ENCODE data around the gene UNC5B.

The UNC5B gene

DNA sequence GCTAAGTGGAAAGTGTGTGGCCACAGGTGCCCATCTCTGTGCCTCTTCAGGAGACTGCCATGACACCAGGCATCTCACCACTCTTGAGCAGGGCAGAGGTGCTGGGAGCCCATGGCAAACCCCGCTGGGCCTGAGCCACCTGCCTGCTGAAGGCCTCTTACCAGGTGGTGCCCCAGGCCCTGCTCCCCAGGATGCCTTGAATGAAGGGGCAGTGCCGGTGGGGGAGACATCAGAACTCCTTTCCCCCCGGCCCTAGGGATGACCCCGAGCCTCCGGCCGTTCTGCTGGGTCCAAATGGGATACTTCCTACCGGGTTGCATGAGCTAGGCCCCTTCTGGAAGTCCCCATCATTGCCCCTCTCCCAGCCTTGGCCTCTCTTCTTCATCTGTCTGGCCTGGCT is 37.6 kb downstream of the UNC5B start:
- intact Hi-C loops (cut with DNase I), result no loop called here
- DNase-seq, result peak in 3 of 10 donors; percentile 57 to 78 (median 73)

DNA sequence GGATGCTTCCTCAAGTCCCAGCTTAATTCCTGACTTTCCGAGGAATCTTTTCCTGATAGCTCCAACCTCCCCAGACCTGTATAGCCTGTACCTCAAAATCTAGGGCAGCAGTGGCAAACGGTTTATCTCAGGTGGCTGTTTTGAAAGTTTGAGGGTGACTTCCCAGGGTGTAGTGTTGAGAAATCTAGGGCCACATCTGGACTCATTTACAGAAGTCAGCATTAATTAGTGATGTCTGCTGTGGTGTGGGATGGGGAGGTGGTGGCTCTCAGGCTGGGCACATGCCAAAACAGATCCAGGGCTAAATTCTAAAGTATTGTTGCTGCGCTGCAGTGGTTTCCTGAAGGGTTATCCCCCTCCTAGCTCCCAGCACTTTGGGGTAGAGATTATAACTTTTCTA is 38.0 kb downstream of the UNC5B start:
- intact Hi-C loops (cut with DNase I), result no loop called here
- DNase-seq, result peak in 2 of 10 donors; percentile 14 to 18

DNA sequence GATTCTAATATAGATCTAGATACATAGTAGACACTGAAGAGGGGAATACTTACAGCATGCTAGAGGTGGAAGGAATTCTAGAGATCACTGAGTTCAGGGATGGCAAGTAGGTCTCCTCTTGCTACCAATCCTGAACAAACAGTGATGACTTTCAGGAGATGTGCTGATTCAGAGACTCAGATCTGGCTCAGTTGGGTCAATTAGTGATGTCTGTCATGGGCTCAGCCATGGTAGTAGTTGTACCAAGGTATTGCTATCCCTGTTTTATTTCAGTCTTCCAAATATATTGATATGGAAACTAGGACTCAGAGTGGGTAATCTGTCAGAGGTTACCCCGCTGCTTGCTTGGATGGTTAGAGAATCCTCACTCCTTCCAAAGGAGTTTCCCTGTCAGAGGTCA is 38.5 kb downstream of the UNC5B start:
- DNase-seq, result no peak
- intact Hi-C loops (cut with DNase I), result no loop called here

DNA sequence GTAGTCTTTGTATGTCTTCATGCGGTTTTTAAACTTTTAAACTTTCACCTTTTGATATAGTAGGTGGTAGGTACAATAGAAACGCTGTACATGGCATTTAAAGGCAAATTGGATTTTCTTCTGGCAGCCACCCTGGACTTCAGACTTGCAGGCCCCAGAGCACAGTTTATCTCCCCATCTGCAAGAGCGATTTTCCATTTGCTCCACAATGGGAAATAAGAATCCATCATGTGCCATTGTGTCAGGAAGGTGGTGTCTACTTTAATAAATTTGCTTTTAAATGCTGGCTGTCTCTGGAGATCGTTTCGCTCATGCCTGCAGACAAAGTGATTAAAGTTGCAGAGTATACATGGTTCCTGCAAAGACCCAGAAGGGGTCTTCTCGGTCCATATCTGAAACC is 38.9 kb downstream of the UNC5B start:
- DNase-seq, result peak in 2 of 10 donors; percentile 2 to 4
- intact Hi-C loops (cut with DNase I), result no loop called here

DNA sequence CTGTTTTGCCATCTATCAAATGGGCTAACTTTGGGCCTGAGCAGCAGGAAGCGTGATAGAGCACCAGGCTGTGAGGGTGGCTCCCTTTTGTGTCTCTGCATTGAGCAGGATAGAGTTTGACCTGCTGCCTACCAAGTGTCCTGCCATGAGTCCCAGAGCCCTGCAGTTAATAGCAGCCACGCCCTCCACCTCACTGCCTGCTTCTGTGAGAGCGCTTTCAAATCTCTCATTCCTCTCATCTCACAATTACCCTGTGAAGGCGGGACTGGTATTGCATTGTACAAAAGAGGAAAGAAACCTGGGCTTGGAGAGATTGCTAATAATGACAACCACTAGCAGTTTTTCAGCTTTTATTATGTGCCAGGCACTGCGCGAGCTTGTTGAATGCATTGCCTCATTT is 39.9 kb downstream of the UNC5B start:
- intact Hi-C loops (cut with DNase I), result no loop called here
- DNase-seq, result peak in 3 of 10 donors; percentile 28 to 30 (median 29)

DNA sequence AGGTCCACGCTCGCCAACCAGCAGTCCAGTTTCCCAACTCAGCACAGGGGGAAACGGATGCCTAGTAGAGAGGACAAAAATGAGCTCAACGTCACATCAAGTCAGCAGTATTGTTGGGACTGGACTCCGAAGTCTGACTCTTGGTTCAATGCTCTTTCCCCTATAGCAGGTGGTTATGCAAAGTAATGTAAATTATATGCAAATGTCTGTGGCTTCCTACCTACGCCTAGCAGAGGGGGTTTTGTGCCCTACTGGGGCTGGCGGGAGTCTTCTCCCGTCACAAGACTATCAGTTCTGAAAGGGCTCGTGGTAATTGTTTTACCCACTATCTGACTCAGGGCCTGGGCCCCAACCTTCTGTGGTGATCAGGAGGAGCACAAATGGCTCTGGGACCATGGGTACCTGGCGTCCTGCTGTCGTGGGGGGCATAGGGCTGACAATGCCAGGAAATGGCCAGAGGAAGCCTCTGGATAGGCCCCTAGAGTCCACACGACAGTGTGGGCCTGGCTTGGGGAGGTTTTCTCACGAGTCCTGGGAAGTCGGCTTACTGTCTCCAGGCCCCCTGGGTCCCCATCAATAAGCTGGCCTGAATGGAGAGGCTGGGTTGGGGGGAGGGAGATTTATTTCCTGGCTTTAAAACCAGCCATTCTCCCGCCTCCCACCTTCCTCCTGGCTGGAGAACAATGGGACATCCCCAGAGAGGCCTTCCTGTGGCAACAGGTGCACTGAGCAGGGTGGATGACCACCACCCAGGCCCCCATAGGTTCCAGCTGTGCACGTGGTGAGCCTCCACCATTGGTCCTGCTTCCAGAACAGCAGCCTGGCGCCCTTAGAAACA is 41.8 kb downstream of the UNC5B start:
- intact Hi-C loops (cut with DNase I), result no loop called here
- peak in 1 of 10 donors; percentile 74 for DNase-seq

DNA sequence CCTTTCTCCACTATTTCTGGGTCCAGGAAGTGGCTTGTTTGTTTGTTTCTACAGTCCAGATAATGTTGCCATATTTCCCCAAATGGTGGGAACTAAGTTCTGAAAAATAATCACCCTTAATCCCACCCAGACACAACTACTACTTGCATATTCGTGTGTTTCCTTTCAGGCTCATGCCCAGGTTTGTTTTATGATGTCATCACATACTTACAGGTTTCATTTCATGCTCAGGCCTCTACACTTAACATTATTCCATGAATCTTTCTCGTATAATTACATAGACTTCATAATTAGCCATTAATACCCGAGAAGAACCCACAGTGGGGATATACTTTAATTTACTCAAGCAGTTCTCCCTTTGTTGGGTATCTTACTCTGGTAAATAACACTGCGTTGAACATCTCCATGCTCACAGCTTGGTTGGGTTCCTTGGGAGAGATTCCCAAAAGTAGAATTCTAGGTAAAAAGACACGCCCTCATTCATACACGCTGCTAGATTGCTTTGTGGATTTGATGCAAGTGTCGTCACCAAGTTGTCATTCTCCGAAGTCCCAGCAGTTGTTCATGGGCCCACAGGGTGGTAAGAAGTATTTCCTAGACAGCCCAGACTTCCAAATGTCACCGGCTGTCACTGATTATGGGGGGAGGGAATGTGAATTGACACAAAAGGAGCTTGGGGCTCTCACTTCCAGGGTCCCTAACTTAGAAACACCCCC is 42.6 kb downstream of the UNC5B start:
- intact Hi-C loops (cut with DNase I), result no loop called here
- no peak for DNase-seq

DNA sequence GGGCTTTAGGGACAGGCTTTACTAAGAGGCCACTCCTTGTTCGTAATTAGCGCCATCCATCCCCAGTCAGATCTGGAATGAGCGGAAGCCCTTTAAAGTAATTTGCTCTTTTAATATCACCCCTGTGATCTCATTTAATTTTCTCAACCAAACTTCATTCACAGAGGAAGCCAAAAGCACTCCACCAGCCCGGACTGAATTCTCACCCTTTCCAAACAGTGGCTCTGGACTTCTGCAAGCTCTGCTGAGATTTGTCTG is 43.1 kb downstream of the UNC5B start:
- DNase-seq, result no peak
- intact Hi-C loops (cut with DNase I), result no loop called here

DNA sequence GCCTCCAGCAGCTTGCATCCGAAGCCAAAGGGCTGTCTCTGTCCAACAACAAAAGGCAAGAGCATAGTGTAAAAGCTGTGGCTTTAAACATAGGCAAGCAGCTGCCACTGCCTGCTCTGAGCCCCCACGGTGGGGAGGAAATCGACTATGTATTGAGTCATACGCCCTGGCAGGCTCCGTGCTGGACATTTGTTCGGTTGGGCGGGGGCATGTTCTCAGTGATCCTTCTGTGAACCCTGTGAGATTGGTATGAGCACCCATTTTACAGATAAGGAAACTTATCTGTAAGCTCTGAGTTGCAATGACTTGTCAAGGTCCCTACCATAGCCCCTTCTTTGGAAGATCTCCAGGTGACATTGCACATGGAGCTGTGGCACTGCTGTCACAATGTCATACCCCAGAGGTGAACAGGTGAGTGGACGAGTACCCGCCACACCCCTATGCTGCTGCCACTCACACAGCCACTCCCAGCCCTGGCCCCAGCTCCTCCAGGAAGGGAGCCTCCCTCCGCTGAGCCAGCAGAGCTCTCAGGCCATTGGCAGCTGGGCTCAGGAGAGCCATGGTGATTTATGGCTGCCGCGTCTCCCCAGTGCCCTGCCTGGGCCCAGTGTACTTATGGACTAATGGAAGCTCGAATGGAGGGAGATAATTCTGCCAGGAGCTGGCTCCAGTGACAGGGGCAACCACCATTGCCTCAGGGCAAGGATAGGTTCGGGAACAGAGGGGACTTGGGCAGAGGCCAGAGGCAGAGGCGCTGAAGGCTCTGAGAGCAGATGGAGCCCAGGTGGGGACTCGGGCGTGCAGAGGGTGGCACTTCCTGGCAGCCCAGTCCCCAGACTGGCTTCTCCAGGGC is 43.7 kb downstream of the UNC5B start:
- DNase-seq, result peak in 2 of 10 donors; percentile 40 to 91
- intact Hi-C loops (cut with DNase I), result no loop called here

DNA sequence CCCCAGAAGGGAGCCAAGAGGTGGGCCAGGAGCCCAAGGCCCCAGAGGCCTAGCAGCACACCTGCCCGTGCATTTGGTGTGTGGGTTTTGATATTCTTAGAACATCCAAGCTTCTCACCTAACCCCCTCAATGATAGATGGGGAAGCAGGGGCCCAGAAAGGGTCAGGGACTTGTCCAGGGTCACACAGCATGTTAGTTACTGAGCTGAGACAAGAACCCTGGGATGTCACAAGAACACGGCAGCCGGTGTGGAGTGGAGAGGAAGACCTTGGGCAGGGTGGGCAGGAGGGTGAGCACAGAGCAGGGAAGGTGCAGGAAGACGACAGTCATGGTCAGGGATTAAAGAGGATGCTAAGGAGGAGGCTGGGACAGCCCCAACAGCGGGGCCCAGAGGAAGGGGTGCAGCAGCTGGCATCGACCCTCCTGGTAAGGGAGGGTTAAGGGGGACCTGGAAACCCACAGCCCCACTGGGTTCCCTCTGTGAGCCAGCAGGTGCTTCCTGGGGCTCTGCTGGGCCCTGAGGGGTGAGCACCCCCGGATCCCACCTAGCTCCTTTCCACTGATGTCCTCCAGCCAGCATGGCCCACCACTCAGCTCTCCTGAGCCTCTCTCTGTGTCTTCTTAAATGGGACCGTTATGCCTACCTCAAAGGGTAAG is 44.4 kb downstream of the UNC5B start:
- DNase-seq, result peak in 1 of 10 donors; percentile 56
- intact Hi-C loops (cut with DNase I), result no loop called here

DNA sequence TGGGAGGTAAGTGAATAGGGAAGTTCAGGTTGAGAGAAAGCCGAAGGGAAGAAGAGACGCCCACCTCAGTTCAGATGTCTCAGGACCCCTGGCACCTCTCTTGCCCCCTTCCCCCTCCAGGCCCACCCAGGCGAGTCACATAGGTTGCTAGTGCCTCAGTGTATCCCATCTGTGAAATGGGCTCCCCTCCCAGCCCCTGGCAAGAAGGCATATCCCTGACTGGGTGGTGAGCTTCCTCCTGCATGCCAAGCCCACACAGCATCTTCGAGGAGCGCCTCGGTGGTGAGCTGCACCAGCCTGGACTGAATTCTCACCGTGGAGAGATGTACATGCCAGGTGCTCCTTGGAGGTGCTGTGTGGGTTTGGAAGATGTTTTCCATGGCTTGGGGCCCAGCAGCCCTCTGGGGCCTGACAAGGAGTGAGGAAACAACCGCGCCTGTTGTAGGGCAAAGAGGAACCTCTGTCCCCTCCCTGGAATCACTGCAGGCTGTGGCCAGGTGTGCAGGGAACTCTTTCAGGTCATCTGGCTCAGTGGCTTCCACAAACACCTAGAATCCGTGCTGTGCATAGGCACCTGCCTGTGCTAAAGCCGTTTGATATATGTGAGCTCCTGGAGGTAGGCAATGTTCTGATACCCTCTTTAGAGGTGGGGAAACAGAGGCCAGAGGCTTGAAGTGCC is 45.1 kb downstream of the UNC5B start:
- intact Hi-C loops (cut with DNase I), result no loop called here
- DNase-seq, result peak in 1 of 10 donors; percentile 67

DNA sequence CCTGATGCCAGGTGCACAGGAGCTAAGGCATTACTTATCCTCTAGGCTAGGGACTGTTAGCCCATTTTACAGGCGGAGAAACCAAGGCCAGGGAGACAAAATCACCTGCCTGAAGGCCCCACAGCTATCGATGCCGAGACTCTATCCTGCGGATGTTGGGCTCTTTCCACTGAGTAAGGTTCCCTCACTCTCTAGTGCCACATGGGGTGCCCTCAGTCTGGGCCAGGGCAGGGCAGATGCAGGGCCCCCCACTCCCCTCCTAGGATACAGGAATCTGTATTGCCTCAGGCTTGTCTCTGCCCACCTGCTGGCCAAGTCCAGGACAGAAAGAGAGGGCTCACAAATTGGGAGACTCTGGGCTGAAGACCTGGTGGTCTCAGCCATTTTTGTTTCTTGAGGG is 45.7 kb downstream of the UNC5B start:
- no peak for DNase-seq

DNA sequence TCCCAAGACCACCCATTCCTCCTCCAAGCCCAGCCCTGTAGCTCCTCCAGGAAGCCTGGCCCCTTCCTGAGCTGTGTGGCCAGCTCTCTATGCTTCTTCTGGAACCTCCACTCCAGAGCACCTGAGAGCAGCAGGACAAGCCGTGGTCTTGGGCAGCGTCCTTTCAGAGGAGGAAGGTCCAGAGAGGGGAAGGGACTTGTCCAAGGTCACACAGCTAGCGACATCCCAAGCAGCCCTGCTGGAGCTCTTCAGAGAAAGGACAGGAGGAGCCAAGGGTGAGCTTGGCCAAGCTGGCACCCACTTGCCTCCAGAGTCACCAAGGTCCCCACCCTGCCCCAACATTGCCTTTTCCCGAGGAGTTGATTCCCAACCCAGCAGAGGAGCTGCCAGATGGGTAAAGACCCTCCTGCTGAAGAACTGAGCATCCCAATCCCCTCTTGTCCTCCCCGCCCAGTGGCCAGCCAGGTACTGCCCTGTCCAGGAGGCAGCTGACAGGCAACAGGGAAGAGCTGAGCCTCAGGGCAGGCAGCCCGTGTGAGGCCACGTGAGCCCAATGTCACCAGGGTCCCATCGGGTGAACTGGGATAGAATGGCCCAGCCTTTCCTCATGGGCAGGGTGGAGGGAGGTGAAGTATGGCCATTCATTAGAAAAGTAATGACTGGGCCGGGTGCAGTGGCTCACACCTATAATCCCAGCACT is 46.2 kb downstream of the UNC5B start:
- DNase-seq, result peak in 1 of 10 donors; percentile 77
- intact Hi-C loops (cut with DNase I), result no loop called here

More for the DNA sequence above, 45.7 kb downstream of the UNC5B start:
- intact Hi-C loops (cut with DNase I), result no loop called here

DNA sequence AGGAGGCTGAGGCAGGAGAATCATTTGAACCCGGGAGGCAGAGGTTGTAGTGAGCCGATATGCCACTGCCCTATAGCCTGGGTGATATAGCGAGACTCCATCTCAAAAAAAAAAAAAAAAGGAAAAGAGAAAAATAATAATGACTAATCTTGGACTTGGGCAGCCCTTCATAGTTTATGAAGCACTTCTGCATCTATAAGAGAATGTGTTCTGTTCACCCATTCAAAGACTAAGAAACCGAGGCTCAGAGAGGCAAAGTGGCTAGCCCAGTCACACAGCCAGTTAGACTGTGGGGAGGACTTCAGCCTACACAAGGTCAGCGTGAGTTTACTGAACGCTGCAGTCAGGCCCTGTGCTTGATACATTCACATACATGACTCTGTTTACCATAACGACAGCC is 46.9 kb downstream of the UNC5B start:
- no peak for DNase-seq
- intact Hi-C loops (cut with DNase I), result no loop called here

DNA sequence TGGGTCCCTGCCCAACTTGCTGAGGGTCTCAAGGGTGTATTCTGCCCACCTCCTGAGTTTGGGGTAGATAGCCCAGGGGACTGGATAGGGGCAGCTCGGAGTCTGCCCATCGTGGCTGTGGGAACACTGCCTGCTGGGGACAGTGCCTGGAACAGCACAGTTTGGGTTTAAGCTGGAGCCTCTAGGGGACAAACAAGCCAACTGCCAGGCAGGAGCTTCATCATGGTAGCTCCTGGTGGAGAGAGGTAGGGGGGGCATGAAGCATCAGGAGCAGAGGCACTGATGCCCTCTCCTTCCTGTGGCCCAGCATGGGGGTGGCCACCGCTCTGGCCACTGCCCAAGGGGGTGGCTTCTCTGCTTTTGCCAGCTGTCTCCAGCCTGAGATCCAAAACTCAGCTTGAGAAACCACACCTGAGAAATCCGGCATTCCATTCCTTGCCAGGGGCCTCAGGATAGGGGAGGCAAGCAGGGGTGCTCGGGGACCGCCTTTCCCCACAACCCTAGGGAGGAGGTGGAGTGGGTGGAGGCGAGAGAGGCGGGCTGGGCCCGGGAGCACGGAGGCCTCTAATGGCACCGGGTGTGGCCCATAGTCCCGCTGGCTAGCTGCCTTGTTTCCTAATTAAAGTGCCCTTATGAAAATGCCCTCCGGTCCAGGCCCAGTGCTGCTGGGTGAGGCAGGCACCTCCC is 47.6 kb downstream of the UNC5B start:
- intact Hi-C loops (cut with DNase I), result no loop called here
- DNase-seq, result peak in 2 of 10 donors; percentile 40 to 73

DNA sequence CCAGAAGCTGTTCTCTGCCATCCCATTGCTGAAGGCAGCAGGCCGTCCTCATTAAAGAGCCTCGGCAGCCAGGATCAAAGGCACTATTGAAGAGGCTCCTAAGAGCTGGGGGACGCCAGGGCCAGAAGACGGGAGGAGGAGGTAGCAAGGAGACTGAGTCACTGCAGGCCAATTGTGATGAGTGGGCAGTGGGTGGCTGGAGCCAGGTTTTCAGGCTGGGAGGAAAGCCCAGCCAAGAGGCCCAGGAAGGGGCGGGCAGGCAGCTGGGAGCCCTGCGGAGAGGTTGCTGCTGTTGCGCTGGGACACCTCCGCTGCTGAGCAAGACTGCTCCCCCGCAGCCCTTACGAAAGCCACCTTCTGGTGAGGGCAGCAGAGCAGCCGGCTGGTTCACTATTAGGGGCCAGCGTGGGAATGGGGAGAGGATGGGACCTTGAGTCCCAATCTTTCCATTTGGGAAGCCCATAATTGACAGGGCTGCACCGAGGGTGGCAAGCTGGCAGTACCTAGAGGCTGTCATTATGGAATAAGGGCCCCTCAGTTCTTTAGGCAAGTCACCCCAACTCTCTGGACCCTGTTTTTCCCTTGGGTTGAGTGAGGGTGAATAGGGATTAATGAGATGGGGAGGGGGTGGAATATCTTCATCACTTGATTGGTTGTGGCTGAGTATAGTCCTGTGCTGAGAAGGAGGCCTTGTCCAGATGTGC is 48.4 kb downstream of the UNC5B start:
- intact Hi-C loops (cut with DNase I), result no loop called here
- peak in 9 of 10 donors; percentile 54 to 97 (median 80) for DNase-seq

DNA sequence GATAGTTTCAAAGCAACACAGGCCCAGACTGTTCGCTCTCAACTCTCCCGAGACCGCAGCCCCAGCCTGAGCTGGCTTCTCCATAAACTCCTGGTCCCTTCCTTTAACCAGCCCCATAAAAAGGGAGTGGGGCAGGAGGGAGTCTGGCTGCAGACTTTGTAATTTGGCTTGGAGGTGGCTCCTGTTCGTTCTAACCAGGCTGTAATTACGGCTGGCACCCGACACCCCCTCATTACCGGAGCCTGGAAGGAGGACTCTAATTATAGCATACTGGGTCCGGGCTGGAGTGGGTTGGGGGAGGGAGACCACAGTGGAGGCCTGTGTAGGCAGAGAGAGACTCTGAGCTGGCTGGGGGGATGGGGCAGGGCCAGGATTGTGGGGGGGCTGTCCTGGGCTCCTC is 49.7 kb downstream of the UNC5B start:
- peak in 1 of 10 donors; percentile 87 for DNase-seq
- intact Hi-C loops (cut with DNase I), result no loop called here

DNA sequence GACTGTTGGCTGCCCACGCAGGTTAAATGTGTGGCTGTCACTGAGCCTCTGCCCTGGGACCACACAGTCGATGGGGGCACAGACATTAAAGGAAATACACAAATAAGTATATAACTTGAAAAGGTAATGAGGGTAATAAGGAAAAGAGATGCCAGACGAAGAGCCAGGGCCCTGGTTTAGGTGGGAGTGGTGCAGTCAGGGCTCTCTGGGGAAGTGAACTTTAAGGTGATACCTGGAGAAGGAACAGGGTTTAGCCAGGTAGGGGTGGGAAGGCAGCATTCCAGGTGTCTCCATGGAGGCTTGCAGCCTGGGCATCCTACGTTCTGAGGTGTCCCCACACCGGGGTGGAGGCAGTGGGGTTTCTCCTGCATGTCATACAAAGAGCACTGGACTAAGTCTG is 50.4 kb downstream of the UNC5B start:
- intact Hi-C loops (cut with DNase I), result no loop called here
- peak in 1 of 10 donors; percentile 85 for DNase-seq
